GM19467 (cell line): ENCODE data around the gene ADH7.
"Not testable (repeated sequence)": the region's sequence is repeated elsewhere in the genome, so short reads cannot be mapped to it uniquely, and the experiment has no call there.

ENCODE experiments used
- ATAC-seq: cut with Tn5 transposase; IDR thresholded peaks from one replicate; pipeline ENCODE4 v1.9.1; 2021; ENCODE audit warnings: mild to moderate bottlenecking, moderate library complexity; ENCODE audit not compliant: unreplicated experiment

The ADH7 gene

DNA sequence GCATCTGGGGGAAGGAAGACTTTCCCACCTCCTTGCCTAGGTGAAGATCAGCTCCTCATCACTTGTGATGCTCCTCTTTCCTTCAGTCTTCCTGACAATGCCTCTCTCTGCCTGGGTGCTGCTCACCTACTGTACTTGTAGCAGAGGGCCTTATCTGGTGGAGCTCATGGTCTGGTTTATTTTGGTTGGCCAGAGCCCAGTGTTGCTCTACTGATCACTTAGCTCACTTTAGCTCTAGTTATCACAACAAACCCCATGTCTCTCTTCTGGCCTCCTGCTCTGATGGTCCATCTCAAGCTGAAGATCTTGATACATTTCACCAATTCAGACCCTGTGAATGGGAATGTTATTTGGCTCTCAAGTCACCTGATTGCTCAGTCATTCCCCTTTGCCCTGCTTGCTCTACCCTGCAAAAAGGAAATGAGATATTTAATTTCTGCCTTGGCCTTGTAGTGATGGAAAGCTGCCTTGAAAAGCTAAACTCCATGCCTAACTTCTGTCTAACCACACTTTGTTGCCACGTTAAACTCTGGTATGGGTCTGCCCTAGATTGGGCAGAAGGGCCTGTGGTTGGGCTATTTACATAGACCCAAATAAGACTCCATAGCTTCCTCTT is 52.3 kb downstream of the ADH7 start:
- ATAC-seq, result no peak

DNA sequence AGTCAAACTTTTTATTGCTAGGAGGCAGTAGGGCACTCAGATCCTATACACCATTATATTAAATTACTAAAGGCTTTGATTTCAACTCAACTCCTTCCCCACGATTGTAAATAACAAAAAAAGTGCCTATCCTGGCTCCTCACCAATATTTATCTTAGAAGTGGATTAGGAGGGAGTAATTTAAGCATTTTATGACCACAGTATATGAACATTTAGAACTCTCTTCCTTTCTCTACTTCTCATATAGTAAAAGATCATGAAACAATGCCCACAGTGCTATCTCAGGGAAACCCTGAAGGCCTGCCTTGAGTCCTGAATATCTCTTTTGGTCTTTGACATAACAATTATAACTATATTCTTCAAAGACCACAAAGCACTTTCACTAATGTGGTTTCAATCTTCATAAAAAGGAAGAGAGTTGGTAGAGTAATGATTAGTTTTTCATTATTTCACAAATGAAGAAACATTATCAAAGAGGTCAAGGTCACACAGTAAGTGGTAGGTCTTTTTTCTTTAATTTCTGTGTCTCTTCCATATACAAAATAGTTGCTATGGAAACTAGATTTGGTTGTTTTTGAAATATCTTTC is 53.5 kb downstream of the ADH7 start:
- ATAC-seq, result no peak

DNA sequence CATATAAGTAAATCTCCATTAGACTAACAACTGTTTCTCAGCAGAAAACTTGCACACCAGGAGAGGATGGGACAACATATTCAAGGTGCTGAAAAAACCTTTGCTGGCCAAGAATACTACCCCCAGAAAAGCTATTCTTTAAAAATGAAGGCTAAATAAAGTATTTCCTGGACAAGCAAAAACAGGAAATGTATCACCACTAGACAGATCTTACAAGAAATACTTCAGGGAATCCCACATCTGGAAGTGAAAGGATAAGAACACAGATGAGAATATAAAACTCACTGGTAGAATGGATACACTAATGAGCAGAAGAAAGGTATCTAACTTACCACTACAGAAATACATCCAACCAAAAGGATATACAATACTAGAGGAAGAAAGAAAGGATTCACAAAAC is 55.6 kb downstream of the ADH7 start:
- no peak for ATAC-seq

DNA sequence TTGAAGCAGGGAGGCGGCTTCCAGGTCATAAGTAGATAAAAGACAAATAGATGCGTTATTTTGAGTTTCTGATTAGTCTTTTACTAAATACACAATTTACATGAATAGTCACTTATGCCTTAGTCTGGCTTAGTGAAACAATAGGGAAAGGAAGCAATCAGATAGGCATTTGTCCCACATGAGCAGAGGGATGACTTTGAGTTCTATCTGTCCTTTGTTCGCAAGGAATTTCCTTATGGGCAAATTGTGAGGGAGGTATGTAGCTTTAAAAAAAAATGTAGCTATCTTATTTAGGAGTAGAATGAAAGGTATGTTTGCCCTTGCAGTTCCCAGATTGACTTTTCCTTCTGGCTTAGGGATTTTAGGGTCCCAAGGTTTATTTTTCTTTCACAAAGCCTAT is 56.3 kb downstream of the ADH7 start:
- ATAC-seq, result no peak

DNA sequence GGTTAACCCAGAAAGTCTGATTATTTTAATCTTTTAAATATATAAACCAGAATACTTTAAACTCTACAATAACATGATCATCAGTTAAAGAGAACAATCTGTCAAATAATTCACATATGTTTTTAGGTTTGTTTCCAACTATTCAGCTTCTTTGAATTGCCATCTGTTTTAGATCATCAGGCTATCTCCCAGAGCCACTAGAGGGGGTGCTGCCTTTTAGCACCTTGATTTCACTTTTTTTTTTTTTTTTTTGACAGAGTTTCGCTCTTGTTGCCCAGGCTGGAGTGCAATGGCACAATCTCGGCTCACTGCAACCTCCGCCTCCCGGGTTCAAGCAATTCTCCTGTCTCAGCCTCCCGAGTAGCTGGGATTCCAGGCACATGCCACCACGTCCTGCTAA is 57.8 kb downstream of the ADH7 start:
- not testable (repeated sequence) for ATAC-seq

DNA sequence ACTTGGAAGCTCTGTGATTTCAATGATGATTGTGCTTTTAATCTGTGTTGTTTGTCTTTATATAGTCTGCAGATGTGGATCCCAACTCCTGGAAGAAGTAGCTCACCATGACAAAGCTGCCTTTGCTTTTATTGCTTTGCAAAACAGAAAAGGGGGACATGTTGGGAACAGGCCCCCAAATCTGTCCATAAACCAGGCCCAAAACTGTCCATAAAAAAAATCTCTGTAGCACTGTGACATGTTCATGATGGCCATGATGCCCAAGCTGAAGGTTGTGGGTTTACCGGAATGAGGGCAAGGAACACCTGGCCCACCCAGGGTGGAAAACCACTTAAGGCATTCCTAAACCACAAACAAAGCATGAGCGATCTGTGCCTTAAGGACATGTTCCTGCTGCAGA is 62.7 kb downstream of the ADH7 start:
- ATAC-seq, result not testable (repeated sequence)

DNA sequence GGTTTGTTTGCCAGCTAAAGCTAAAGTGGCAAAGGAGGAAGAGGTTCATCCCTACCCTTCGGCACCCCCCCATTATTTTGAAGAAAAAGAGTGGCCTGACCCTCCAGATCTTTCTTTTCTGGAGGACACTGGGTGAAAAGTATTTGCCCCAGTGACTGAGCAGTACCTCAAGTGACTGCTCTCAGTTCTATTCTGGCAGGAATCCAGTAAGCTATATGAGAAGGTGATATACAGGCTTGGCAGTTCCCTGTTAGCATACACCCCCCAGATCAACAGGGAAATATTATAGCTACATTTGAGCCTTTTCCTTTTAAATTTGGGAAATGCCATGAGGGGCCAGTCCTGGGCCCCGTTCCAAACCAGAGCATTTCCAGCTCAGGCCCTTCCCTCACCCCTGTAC is 67.3 kb downstream of the ADH7 start:
- not testable (repeated sequence) for ATAC-seq

DNA sequence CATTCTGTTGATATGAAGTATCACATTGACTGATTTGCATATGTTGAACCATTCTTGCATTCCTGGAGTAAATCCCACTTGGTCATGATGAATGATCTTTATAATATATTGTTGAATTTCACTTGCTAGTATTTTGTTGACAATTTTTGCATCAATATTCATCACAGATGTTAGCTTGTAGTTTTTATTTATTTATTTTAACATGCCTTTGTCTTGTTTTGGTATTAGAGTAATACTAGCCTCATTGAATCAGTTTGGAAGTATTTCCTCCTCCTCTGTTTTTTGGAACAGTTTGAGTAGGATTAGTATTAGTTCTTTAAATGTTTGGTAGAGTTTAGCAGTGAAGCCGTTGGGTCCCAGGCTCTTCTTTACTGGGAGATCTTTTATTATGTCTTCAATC is 68.7 kb downstream of the ADH7 start:
- ATAC-seq, result no peak

DNA sequence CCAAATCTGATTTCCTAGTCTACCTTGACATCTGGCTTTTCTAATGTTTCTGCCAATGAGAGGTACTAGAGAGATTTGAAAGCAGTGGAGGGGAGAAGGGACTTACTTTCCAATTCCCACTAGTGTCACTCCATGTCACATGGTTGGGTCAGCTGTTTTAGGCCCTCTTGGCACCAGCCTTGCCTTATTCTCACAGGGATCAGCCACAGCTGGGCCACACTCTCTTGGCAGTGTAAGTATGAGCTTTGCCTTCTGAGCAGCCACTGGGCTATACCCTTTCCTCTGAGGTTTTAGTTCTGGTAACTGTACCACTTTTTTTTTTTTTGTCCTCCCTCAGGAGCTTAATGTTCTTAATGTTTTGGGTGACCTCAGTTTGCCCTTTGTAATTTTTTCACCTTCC is 72.4 kb downstream of the ADH7 start:
- no peak for ATAC-seq
